Neuron (in vitro differentiated cells): Measurements from ENCODE around the gene DNAJC24.

Source experiments
- H2AFZ ChIP-seq: one replicate; pipeline ENCODE4 v1.6.1; 2013; ENCODE audit warnings: low read depth, mild to moderate bottlenecking, inconsistent platforms, low read length, moderate library complexity
- H3K27me3 ChIP-seq: one replicate; pipeline ENCODE4 v1.6.1; 2013; ENCODE audit warnings: low read length; ENCODE audit not compliant: insufficient read depth
- H3K36me3 ChIP-seq: one replicate; pipeline ENCODE4 v1.6.1; 2013; ENCODE audit warnings: low read length; ENCODE audit not compliant: insufficient read depth
- H3K4me1 ChIP-seq: one replicate; pipeline ENCODE4 v1.6.1; 2013; ENCODE audit warnings: low read length; ENCODE audit not compliant: insufficient read depth
- H3K4me3 ChIP-seq: 2 replicates; pipeline ENCODE4 v1.5.1; 2013; ENCODE audit warnings: mild to moderate bottlenecking, low read length, moderate library complexity
- H3K9me3 ChIP-seq: one replicate; pipeline ENCODE4 v1.6.1; 2013; ENCODE audit warnings: low read length

The DNAJC24 gene

DNA sequence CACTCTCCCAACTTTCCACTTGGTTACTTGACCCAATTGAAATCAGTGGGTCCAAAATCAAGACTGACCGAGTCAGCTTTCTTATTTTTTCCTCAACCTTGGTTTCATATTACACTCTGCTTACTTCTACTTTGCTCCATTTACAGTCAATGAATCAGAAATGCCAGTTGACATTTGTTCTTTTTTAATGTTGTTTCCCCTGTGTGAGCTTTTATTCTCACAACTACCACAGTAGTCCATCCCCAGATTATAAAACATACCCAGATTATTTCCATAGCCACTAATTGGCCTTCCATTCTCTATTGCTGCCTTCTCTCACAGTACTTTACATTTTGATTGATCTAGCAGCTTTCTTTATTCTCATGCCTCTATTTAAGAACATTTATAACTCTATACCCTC is 50.0 kb downstream of the DNAJC24 start:
- Histone ChIP-seq H3K4me3 (no peak overlapping the region), H3K9me3 (no peaks in the 10 kb centered on the region), H2AFZ (no peak overlapping the region), H3K36me3 (peaks cover 3% of the 10 kb centered on the region), H3K4me1 (peaks cover 29% of the 10 kb centered on the region), H3K27me3 (no peaks in the 10 kb centered on the region)

DNA sequence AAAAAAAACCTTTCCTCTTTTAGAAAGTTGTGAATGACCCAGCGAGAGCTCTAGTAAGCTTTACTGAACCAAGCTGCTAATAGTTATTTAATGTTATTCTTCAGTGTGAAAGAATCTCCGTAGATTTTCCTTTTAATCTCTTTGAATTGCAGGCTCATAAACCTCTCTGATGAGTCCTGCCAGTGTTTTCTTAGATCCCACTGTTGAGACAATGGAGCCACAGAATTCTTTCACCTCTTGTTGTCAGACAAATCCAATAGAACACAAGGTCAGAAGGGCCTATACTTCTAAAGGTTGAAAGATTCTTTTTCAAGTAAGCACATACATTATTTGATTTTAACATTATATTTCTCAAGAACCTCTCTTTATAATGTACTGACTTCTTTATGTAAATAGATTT is 52.2 kb downstream of the DNAJC24 start:
- Histone ChIP-seq H3K27me3 (no peaks in the 10 kb centered on the region), H3K4me3 (no peak overlapping the region), H3K4me1 (peaks cover 28% of the 10 kb centered on the region), H3K36me3 (peaks cover 1% of the 10 kb centered on the region), H2AFZ (no peak overlapping the region), H3K9me3 (no peaks in the 10 kb centered on the region)

DNA sequence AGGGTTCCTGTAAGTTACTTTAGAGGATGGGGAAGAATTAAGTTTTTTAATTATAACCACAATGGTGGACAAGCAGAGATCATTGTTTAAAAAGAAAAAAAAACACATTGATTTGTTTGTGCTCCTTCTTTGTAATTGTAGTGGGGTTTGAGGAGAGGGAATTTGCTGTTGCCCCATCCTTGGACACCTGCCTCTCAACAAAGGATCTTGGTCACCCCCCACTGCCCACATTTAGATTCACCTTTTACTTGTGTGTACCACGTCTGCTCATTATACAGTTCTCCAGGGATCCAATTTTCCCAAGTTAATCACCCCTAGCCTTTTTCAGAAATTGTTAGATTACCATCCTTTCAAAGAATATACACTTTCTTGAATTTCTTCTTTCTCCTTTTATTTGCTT is 53.0 kb downstream of the DNAJC24 start:
- Histone ChIP-seq H3K4me3 (no peak overlapping the region), H3K9me3 (no peaks in the 10 kb centered on the region), H3K4me1 (peaks cover 21% of the 10 kb centered on the region)

DNA sequence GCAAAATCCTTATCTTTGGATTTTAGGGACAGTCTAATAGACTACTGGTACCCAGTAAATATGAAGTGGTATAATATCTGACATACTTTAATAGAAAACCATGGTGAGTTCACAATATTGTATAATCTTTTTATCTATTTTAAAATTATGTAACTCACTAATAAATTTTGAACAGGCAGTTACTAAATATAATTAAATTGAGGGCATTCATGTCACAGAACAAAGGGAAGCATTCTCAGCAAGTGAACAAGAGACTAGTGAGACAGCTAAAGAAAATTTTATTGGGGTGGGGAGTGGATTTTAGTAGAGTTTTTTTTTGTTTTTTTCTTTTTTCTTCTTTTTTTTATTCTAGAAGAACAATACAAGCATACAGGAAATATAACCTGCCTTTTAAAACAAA is 55.0 kb downstream of the DNAJC24 start:
- H3K4me1 ChIP-seq: peaks cover 21% of the 10 kb centered on the region
- H2AFZ ChIP-seq: no peak overlapping the region
- peaks cover 11% of the 10 kb centered on the region for H3K36me3 ChIP-seq
- H3K27me3 ChIP-seq: no peaks in the 10 kb centered on the region
- no peaks in the 10 kb centered on the region for H3K9me3 ChIP-seq
- H3K4me3 ChIP-seq: no peak overlapping the region

More for the DNA sequence above, 53.0 kb downstream of the DNAJC24 start:
- Histone ChIP-seq H2AFZ (no peak overlapping the region), H3K27me3 (no peaks in the 10 kb centered on the region), H3K36me3 (peaks cover 7% of the 10 kb centered on the region)

DNA sequence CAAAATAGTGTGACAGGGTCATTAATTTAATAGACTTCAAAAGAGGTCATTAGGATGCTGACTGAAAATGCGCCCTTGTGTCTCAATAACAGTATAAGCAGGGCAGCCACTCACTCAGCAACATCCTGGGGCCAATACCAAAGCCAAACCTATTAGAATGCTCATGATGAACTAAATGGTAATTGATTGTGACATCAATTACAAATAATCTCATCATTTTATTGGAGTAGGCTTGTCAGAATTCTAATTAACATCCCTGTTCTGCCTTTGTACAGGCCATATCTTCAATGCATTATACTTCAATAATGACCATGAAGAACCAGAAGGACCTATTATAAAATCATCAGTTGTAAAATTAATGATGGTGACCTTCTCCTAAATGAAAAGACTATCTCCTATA is 64.2 kb downstream of the DNAJC24 start:
- Histone ChIP-seq H3K4me3 (no peak overlapping the region), H2AFZ (no peak overlapping the region), H3K9me3 (no peaks in the 10 kb centered on the region), H3K4me1 (no peaks in the 10 kb centered on the region), H3K27me3 (no peaks in the 10 kb centered on the region), H3K36me3 (peaks cover 22% of the 10 kb centered on the region)

DNA sequence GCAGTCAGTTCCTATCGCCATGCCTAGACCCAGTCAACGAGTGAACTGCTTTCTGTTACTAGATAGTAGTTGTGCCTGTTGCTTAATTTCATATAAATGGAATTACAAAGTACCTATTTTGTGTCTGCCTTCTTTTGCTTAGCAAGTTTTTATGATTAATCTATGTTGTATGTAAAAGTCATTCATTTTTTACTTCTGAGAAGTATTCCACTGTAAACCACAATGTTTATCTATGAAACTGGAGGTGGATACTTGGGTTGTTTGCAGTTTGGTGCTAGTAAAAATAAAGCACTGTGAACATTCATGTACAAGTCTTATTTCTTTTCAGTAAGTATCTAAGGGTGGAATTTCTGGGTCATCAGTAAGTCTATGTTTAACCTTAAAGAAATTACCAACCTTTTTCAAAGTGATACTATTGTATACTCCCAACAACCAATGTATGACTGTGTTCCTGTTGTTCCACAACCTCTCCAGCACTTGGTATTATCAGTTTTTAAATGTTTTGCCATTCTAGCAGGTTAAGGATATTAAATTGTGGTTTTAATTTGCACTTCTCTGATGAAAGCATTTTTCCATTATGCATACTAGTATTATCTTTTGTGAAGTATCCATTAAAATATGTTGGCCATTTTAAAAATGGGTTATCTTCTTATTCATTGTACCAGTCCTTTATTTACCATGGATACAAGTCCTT is 68.2 kb downstream of the DNAJC24 start:
- no peaks in the 10 kb centered on the region for H3K4me1 ChIP-seq
- H3K36me3 ChIP-seq: peaks cover 2% of the 10 kb centered on the region
- H2AFZ ChIP-seq: no peak overlapping the region
- no peak overlapping the region for H3K4me3 ChIP-seq
- H3K27me3 ChIP-seq: no peaks in the 10 kb centered on the region
- H3K9me3 ChIP-seq: no peaks in the 10 kb centered on the region

DNA sequence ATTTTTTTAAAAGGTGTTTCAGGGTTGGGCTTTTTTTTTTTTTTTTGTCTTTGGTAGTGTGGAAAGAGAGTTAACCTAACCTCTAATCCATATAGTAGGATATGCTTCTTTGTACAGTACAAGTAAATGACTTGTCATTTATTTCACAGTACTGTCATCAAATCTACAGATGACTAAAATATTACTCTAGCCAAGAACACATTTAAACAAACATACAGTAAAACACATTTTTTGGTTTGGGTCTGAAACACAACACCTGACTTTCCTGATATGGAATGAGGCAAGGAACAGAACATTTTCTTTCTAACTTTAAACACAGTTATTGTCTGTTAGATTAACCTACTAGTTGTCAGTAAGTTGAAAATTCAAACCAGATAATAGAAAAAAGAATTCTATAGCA is 71.6 kb downstream of the DNAJC24 start:
- Histone ChIP-seq H3K27me3 (no peaks in the 10 kb centered on the region), H2AFZ (no peak overlapping the region), H3K4me1 (no peaks in the 10 kb centered on the region), H3K9me3 (no peaks in the 10 kb centered on the region), H3K36me3 (no peaks in the 10 kb centered on the region), H3K4me3 (no peak overlapping the region)

DNA sequence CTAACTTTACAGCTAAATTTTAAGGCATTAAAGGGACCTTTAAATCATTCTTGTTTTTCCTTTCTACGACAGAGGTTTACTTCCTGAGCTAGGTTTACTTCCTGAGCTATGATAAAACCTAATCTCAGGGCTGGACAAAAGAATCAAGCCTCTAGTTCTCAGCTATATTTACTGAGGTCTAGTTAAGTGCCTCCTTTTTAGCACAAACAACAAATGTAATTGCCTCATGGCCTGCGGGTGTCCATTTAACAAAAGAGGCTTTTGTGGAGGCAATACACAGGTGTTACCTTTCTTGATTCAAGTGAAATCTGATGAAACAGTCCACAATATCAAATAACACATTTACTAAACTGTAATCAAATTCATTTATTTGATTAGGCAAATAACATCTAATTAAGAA is 72.4 kb downstream of the DNAJC24 start:
- H3K4me1 ChIP-seq: no peaks in the 10 kb centered on the region
- H3K36me3 ChIP-seq: no peaks in the 10 kb centered on the region
- H3K4me3 ChIP-seq: no peak overlapping the region
- no peak overlapping the region for H2AFZ ChIP-seq
- no peaks in the 10 kb centered on the region for H3K9me3 ChIP-seq
- H3K27me3 ChIP-seq: no peaks in the 10 kb centered on the region

DNA sequence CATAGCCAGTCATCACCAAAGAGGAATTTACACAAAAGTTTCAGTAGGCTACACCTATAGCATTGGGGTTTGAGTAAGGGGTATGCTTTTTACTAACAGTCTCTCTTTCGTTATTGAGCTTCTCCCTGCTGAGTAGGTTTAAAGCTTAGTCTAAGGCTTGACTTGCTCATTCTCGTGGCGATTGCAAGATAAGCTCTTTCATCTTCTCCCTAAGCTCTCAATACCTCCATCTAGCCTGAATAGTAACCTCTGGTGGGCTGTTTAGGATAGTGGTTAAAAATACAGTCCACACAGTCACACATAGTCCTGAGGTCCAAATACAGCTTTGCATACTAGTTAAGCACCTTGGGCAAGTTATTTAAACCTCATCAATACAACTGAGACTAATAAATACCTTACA is 74.1 kb downstream of the DNAJC24 start:
- no peaks in the 10 kb centered on the region for H3K27me3 ChIP-seq
- no peaks in the 10 kb centered on the region for H3K36me3 ChIP-seq
- no peaks in the 10 kb centered on the region for H3K4me1 ChIP-seq
- no peaks in the 10 kb centered on the region for H3K9me3 ChIP-seq
- no peak overlapping the region for H2AFZ ChIP-seq
- no peak overlapping the region for H3K4me3 ChIP-seq

DNA sequence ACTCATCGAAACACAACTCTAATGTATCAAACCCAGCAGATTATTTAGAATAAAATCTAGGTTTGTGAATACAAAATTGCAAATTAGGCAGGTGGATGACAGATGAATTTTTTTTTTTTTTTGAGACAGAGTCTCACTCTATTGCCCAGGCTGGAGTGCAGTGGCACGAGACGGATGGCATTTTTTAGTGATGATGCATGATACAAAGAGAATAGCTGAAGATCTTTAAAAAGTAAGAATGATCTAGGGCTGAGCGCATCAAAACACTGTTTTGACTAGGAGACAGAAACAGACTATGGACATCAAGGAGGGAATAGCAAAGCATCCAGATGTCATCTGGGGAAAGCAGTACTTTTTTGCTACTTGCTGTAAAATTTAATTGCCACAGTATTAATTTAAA is 76.0 kb downstream of the DNAJC24 start:
- no peaks in the 10 kb centered on the region for H3K27me3 ChIP-seq
- H3K4me1 ChIP-seq: no peaks in the 10 kb centered on the region
- H3K4me3 ChIP-seq: no peak overlapping the region
- H3K9me3 ChIP-seq: no peaks in the 10 kb centered on the region
- no peaks in the 10 kb centered on the region for H3K36me3 ChIP-seq
- no peak overlapping the region for H2AFZ ChIP-seq

DNA sequence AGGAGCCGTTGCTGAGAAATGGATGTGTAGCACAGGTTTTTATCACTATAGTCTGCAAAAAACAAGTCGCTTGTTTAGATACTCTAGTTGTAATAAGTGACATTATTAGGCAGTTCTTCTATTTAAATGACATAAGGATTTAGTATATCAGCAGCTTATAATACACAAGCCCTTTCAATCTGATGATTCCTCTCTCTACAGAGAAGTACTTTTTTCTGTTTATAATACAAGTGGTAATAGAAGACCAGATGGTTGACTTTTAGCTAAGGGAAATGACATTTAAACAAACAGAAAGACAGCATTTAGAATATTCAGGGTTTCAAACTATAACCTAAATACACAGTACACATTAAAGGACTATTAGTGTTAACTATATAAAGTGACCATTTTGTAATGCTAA is 79.4 kb downstream of the DNAJC24 start:
- H3K27me3 ChIP-seq: no peaks in the 10 kb centered on the region
- no peak overlapping the region for H3K4me3 ChIP-seq
- no peak overlapping the region for H2AFZ ChIP-seq
- no peaks in the 10 kb centered on the region for H3K4me1 ChIP-seq
- H3K9me3 ChIP-seq: no peaks in the 10 kb centered on the region
- H3K36me3 ChIP-seq: peaks cover 15% of the 10 kb centered on the region

DNA sequence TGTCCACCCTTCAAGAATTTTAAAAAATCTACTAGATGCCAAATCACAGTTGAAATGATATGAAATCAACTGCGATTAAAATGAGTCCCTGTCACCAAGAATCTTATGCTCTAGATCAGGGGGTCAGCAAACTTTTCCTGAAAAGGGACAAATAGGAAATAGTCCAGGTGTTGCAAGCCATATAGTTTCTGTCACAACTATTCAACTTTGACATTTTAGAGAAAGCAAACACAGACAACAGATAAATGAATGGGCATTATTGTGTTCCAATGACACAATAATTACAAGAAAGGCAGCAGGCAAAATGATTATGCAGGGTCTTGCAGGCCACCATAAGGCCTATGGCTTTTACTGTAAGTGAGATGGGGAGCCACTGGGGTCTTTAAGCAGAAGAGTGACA is 81.2 kb downstream of the DNAJC24 start:
- no peak overlapping the region for H2AFZ ChIP-seq
- H3K9me3 ChIP-seq: no peaks in the 10 kb centered on the region
- H3K27me3 ChIP-seq: no peaks in the 10 kb centered on the region

DNA sequence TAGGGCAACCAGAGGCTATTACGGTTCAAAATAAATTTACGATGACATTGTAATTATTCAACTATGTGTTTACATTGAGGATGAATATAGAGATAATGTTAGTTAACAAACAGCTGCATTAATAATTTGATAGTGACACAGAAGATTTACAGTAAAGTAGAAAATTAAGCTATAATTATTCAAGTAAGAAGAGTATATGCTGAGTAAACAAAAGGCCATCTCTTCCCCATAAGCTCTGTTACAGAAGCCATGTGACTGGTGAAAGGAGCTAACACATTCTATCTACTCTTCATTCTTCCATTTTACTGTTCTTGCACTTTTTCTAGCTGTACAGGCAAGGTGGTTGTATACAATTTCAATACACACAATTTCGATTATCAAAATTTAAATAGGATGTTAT is 85.5 kb downstream of the DNAJC24 start:
- Histone ChIP-seq H3K9me3 (no peaks in the 10 kb centered on the region), H3K36me3 (peaks cover 26% of the 10 kb centered on the region), H3K4me1 (no peaks in the 10 kb centered on the region), H3K27me3 (no peaks in the 10 kb centered on the region), H2AFZ (no peak overlapping the region), H3K4me3 (no peak overlapping the region)

More for the DNA sequence above, 81.2 kb downstream of the DNAJC24 start:
- no peaks in the 10 kb centered on the region for H3K4me1 ChIP-seq
- H3K4me3 ChIP-seq: no peak overlapping the region
- peaks cover 24% of the 10 kb centered on the region for H3K36me3 ChIP-seq

DNA sequence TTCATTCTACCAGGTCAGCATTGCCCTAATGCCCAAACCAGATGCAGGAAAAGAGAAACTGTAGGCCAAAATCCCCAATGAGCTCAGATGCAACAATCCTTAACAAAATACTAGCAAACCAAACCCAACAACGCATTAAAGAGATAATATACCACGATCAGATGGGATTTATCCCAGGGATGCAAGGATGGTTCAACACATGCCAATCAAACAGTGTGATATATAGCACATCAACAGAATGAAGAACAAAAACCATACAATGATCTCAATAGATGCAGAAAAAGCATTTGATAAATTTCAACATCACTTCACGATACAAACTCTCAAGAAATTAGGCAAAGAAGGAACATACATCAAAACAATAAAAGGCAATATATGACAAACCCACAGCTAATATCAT is 94.8 kb downstream of the DNAJC24 start:
- peaks cover 13% of the 10 kb centered on the region for H3K36me3 ChIP-seq
- no peak overlapping the region for H3K4me3 ChIP-seq
- peaks cover 7% of the 10 kb centered on the region for H3K9me3 ChIP-seq
- H2AFZ ChIP-seq: no peak overlapping the region
- no peaks in the 10 kb centered on the region for H3K4me1 ChIP-seq
- no peaks in the 10 kb centered on the region for H3K27me3 ChIP-seq
